ENCODE measurements around the gene ZNF500.
"Not testable (repeated sequence)": the region's sequence is repeated elsewhere in the genome, so short reads cannot be mapped to it uniquely, and the experiment has no call there.

ZNF500 gene

DNA sequence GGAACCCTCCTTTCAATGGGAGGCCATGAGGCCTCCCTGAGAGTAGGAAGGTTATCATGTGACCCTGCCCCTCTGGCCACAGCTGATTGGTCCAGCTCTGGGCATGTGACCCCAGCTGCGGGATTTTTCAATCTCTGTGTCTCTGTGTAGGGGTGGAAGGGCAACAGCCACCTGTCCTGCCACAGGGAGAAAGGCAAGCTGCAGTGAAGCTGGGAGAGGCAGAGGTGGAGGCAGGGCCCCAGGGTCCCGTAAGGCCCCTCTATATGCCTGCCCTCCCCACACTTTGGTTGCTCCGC is 21.7 kb downstream of the ZNF500 start:
- no peak for DNase-seq

GRCh38 chr16:4744555-4745273 is 22.2 kb downstream of the ZNF500 start:
- no peak for DNase-seq

GRCh38 chr16:4743226-4743878 is 23.6 kb downstream of the ZNF500 start:
- no peak for DNase-seq

- DNase-seq, result not testable (repeated sequence)
Measured at GRCh38 chr16:4738370-4738769, 28.6 kb downstream of the ZNF500 start.

GRCh38 chr16:4737545-4737944 is 29.4 kb downstream of the ZNF500 start:
- DNase-seq, result no peak

GRCh38 chr16:4736546-4736945 is 30.4 kb downstream of the ZNF500 start:
- DNase-seq, result no peak

DNA sequence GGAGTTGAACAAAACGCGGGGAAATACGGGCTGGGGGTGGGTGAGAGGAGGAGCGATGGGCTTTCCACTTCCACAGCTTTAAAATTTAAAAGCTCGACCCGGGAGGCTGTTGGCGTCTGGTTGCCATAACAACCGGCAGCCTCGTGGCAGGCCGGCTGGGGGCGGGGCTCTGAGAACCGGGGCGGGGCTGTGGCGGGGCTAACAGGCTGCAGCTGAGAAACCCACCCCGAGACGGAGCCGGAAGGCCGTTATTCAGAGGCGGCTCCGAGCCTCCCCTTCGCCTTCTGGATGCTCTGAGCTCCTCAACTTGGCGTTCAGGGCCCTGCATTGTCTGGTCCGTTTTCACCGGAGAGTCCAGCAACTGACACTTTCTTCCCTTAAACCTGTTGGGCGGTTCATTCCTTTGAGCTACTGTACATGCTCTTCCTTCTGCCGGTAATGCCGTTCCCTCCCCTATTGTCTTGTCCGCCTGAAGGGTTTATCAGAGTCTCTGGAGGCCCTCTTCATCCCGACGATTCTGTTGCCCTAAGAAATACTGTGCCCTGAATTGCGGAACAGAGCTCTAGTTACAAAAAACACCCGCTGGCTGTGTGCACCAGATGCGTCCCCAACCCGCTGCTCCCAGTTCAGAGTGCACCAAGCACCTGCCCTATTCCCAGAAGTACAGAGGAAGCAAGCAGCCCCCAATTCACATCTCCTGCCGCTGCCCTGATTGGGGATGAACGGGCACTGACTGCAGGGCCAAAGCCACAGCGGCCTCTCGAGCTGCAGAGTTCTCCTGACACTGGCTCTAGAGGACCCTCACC is 32.0 kb downstream of the ZNF500 start:
- no peak for DNase-seq

- DNase-seq, result peak; percentile 93
Measured at GRCh38 chr16:4734063-4734729, 32.8 kb downstream of the ZNF500 start, which contains the start of the genes ANKS3 and DNAAF8. ANKS3 (minus strand) TSS chr16:4734271; CDS start chr16:4730149, 4,122 bp downstream. DNAAF8 (plus strand) TSS chr16:4734537; CDS start chr16:4736515, 1,978 bp downstream.

DNA sequence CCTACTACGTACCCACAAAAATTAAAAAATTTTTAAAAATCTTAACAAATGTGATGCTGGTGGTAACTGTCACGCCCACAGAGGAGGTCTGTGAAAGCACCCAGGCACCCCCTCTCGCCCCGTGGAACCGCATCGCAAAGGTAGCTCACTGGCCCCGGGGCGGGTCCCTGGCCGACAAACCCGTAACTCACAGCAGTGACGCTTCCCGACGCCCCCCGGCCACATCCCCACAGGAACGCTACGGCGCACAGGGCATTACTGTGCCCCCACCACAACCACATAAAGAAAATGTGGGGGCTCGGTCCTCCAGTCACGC is 33.3 kb downstream of the ZNF500 start:
- no peak for DNase-seq

GRCh38 chr16:4733211-4733742 is 33.7 kb downstream of the ZNF500 start:
- no peak for DNase-seq

GRCh38 chr16:4729876-4730275 is 37.1 kb downstream of the ZNF500 start:
- DNase-seq, result no peak

DNA sequence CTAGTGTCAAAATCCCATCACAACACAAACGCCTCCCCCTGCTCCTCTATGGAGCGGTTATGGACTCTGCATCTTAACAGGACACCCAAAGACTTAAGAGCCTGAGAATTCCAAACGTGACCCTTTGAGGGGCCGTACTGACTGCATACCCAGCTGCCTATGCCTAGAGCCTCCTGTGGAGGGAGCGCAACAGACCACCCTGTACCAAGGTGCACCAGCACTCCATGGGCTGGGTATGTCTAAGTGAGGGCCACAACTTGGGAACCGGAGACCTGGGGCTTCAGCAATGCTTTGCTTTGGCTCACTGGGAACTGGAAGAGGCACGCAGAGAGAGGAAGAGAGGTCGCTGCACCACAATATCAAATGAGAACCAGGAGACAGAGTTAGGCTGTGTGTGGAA is 38.3 kb downstream of the ZNF500 start:
- DNase-seq, result no peak

DNA sequence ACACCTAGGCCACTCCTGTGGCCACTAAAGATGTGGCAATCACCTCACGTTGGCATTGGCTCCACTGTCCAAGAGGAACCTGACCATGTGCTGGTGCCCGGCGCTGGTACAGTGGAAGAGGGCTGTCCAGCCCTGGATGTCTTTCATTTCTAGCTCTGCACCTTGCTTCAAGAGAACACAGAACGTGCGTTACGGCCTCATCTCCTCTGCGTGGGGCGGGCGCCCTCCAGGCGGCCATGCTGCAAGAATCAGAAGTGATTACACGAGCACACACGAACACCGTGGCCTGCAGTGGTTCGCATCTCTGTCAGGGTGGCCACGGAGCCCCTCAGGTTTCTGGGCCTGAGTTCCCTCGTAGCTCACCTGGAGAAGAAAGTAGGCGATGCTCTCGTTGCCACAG is 40.3 kb downstream of the ZNF500 start:
- no peak for DNase-seq

DNA sequence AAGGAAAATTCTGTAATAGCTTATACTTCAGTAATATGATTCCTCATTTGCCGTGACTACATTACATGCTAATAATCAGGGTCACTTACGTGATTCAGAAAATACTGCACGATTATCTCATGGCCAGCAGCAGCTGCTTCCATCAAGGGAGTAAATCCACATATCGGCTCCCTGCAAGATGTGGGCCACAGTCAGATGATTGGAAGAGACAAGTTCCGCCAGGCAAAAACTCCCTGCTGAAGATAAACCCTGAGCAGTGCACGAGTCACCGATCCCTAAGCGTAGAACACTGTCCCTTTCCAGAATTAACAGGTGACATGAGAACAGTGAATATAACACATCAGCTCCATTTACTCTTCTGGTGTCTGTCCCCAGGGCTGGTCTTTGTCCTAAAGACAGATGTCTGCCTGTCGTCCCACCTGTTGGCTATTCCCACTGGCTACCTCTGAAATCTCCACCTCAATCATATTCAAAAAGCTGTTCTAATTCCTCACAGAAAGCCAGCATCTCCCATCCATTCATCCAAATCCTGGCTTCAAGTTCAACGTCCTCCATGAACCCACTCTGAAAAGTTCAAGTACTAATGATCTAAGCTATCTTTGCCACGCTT is 42.2 kb downstream of the ZNF500 start:
- no peak for DNase-seq

DNA sequence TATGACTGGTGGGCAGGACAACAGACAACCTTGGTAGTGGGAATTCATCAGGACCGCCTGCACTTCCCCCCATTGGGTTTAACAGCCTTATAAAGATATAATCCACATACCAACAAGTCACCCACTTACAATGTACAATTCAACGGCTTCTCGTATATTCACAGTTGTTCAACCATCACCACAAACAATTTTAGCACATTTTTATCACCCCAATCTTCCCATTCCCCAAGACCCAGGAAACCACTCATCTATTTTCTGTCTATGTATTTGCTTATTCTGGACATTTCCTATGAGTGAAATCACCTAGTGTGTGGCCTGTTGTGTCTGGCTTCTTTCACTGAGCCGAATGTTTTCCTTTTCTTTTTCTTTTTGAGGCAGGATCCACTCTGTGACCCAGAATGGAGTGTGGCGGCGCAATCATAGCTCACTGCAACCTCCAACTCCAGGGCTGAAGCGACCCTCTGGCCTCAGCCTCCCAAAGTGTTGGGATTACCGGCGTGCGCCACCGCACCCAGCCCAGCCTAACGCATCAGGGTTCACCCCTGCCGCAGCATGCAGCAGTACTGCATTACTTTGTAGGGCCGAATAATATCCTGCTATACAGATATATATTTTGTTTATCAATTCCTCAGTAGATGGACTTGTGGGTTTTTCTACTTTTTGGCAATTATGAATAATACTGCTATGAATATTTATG is 43.7 kb downstream of the ZNF500 start:
- no peak for DNase-seq

GRCh38 chr16:4718466-4718865 is 48.5 kb downstream of the ZNF500 start:
- no peak for DNase-seq

- DNase-seq, result no peak
Measured at GRCh38 chr16:4714996-4715395, 52.0 kb downstream of the ZNF500 start.

- DNase-seq, result no peak
Measured at GRCh38 chr16:4713663-4714501, 53.1 kb downstream of the ZNF500 start.

GRCh38 chr16:4709481-4709880 is 57.5 kb downstream of the ZNF500 start:
- no peak for DNase-seq

GRCh38 chr16:4706871-4707270 is 60.1 kb downstream of the ZNF500 start:
- no peak for DNase-seq

DNA sequence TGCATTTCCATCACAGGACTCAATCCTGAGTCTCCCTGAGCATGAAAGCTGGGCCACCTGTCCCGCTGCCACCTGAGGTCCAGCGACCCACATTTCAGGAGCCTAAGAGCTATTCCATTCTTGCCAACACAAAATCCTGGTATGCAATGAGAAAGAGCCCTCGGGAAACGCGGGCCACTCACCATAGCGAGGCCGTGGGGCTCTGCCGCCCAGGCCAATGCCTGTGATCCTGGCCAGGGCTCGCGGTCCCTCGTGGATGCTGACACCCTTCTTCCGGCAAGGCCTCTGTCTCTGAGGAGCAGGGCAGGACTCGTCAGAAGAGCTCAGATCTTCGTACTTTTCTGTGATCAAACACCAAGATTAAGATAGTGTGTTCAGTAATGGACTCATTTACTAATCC is 62.0 kb downstream of the ZNF500 start:
- DNase-seq, result no peak
